Keratinocyte (primary cell): ENCODE results near the gene B3GAT3.

Experiments used
- EZH2 ChIP-seq: IDR thresholded peaks from one replicate; pipeline ENCODE4 v1.6.1; 2012; ENCODE audit warnings: inconsistent platforms, mild to moderate bottlenecking, low read length, moderate library complexity
- TF ChIP-seq, protein P1 (sequence below), 3 experiments: IDR thresholded peaks in 1 of 3; conservative IDR thresholded peaks in 1 of 3; optimal IDR thresholded peaks in 1 of 3; 2 replicates in 2 of 3; 3 replicates in 1 of 3; pipeline versions ENCODE3 to v1.5.1; 2011; ENCODE audit warnings: low read length in 3 of 3, mild to moderate bottlenecking in 3 of 3, moderate library complexity in 2 of 3, control low read depth in 1 of 3, inconsistent platforms in 1 of 3; ENCODE audit not compliant: insufficient read depth in 2 of 3; ENCODE audit errors: extremely low read depth in 1 of 3

DNA sequence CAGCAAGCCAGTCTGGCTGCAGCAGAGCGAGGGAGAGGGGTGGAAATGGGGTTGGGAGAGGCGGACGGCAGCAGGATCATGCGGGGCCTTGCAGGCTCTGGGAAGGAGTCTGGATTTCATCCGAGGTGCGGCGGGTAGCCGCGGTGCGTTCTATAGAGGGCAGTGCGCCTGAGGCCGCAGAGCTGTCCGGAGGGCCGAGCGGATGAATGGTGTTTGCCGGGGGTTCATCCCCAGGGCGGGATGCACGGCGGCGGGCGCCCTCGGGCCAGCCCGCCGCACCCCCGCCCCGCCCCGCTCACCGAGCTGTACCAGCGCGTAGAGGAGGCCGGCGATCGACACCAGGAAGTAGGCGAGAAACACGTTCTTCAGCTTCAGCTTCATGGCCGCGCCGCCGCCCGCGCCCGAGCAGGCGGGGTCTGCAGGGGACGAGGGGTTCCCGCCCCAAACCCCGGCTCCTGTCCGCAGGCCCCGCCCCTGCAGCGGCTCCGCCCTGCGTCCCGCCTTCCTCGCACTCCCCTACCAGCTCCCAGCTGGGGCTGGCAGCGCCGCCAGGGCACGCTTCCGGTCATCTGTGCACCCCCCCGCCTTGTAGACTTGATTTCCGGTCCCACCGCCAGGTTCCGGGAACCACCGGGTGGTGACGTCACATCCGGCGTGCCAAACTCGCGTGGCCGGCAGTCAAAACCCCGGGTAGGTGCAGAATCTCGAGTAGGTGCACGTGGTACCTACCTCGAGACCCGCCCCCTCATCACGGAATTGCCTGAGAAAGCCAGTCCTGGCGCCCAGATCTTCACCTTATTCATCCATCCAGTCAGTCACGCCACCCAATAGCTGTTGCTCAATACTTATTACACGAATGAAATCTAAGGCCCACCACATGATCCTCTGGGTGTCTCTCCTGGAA, at the start of gene B3GAT3:
- TF ChIP-seq, protein P1, sequence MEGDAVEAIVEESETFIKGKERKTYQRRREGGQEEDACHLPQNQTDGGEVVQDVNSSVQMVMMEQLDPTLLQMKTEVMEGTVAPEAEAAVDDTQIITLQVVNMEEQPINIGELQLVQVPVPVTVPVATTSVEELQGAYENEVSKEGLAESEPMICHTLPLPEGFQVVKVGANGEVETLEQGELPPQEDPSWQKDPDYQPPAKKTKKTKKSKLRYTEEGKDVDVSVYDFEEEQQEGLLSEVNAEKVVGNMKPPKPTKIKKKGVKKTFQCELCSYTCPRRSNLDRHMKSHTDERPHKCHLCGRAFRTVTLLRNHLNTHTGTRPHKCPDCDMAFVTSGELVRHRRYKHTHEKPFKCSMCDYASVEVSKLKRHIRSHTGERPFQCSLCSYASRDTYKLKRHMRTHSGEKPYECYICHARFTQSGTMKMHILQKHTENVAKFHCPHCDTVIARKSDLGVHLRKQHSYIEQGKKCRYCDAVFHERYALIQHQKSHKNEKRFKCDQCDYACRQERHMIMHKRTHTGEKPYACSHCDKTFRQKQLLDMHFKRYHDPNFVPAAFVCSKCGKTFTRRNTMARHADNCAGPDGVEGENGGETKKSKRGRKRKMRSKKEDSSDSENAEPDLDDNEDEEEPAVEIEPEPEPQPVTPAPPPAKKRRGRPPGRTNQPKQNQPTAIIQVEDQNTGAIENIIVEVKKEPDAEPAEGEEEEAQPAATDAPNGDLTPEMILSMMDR (optimal IDR thresholded peaks at IDR 0.05 in 1 of 3, IDR thresholded peaks at IDR 0.05 in 1 of 3, conservative IDR thresholded peaks at IDR 0.05 in 1 of 3; ENCODE audit: extremely low read depth in 1 of 3, insufficient read depth in 2 of 3, low read length in 3 of 3) = no peak
- TF ChIP-seq EZH2 = no peak
